B cell (primary cell): ENCODE data around the gene LYST. TPM values are rescaled to one million over a fixed set of nuclear protein-coding genes. Genes with fewer than 3 reads are reported as not detected.
A peak's percentile ranks its signal among the peaks of the same experiment; 100 is the strongest.

Source experiments
- ATAC-seq: fragments of 200-7000 bp; cut with Tn5 transposase; one replicate; pipeline ENCODE4 v1.10.0; 2021; ENCODE audit warnings: low read depth, mild to moderate bottlenecking, moderate number of reproducible peaks, moderate library complexity
- CTCF ChIA-PET: fragments of 350-600 bp; sonication (Branson Sonifier 250); formaldehyde crosslinking; loops from one replicate; lab custom pipeline; 2021; ENCODE audit warnings: antibody characterized with exemption, inconsistent platforms; lab: Charles Lee
- POLR2A ChIA-PET: fragments of 350-600 bp; sonication (Branson Sonifier 250); formaldehyde crosslinking; loops from one replicate; lab custom pipeline; 2021; ENCODE audit warnings: antibody characterized with exemption; lab: Charles Lee
- DNase-seq: peaks from one replicate; pipeline ENCODE4 v3.0.0; 2013
- H2AFZ ChIP-seq: 2 replicates; pipeline ENCODE4 v1.6.1; 2012; ENCODE audit warnings: mild to moderate bottlenecking, low read depth, low read length; ENCODE audit not compliant: insufficient read depth, poor library complexity, severe bottlenecking
- H3K27ac ChIP-seq, 2 donors: 1 replicate in 1 of 2; 2 replicates in 1 of 2; pipeline ENCODE4 v1.5.1; 2012 to 2013; ENCODE audit warnings: low read length in 2 of 2, mild to moderate bottlenecking in 2 of 2, moderate library complexity in 1 of 2
- H3K27me3 ChIP-seq, 4 experiments: fragments of 200-600 bp in 1 of 4; sonication (generic) in 1 of 4; replicated peaks in 1 of 4; 1 replicate in 2 of 4; 2 replicates in 2 of 4; pipeline versions ENCODE4 v1.6.1 to v1.7.0; 2013 to 2016; ENCODE audit warnings: low read length in 3 of 4, mild to moderate bottlenecking in 2 of 4, mixed read lengths in 1 of 4, moderate library complexity in 1 of 4; ENCODE audit not compliant: insufficient read depth in 4 of 4, control insufficient read depth in 3 of 4; ENCODE audit errors: control extremely low read depth in 1 of 4
- H3K36me3 ChIP-seq, 2 experiments: replicated peaks in 1 of 2; 1 replicate in 1 of 2; 2 replicates in 1 of 2; pipeline versions ENCODE4 v1.6.1 to v1.7.1; 2013; ENCODE audit warnings: low read length in 1 of 2; ENCODE audit not compliant: insufficient read depth in 2 of 2, control insufficient read depth in 1 of 2; ENCODE audit errors: control extremely low read depth in 1 of 2, extremely low read depth in 1 of 2
- H3K4me1 ChIP-seq, 2 donors: fragments of 200-600 bp in 1 of 2; sonication (generic) in 1 of 2; 1 replicate in 1 of 2; 2 replicates in 1 of 2; pipeline versions ENCODE4 v1.5.1 to v1.6.1; 2013 to 2017; ENCODE audit warnings: low read length in 2 of 2; ENCODE audit not compliant: control insufficient read depth in 2 of 2, insufficient read depth in 2 of 2
- H3K4me2 ChIP-seq: replicated peaks from 2 replicates; pipeline ENCODE3; 2012; ENCODE audit warnings: mild to moderate bottlenecking, low read depth, low read length; ENCODE audit not compliant: poor library complexity, severe bottlenecking
- H3K4me3 ChIP-seq, 5 experiments: fragments of 200-600 bp in 1 of 5; sonication (generic) in 1 of 5; 1 replicate in 3 of 5; 2 replicates in 2 of 5; pipeline versions ENCODE4 v1.5.1 to v1.7.0; 2011 to 2016; ENCODE audit warnings: low read length in 4 of 5, mild to moderate bottlenecking in 4 of 5, low read depth in 2 of 5, control low read depth in 1 of 5, moderate library complexity in 1 of 5; ENCODE audit not compliant: insufficient read depth in 1 of 5; ENCODE audit errors: control extremely low read depth in 1 of 5, extremely low read depth in 1 of 5
- H3K79me2 ChIP-seq: fragments of 200-600 bp; sonication (generic); one replicate; pipeline ENCODE4 v1.6.0; 2016; ENCODE audit warnings: low read length; ENCODE audit not compliant: control insufficient read depth, insufficient read depth
- H3K9ac ChIP-seq: fragments of 200-600 bp; sonication (generic); 2 replicates; pipeline ENCODE4 v1.6.1; 2017; ENCODE audit warnings: mild to moderate bottlenecking, low read length, moderate library complexity
- H3K9me3 ChIP-seq, 3 donors: one replicate each; pipeline versions ENCODE4 v1.6.1 to v1.7.1; 2013; ENCODE audit warnings: low read length in 2 of 3; ENCODE audit not compliant: control insufficient read depth in 2 of 3, insufficient read depth in 1 of 3; ENCODE audit errors: control extremely low read depth in 1 of 3
- H4K20me1 ChIP-seq: 2 replicates; pipeline ENCODE4 v1.6.0; 2012; ENCODE audit warnings: mild to moderate bottlenecking, low read length; ENCODE audit not compliant: insufficient read depth, control insufficient read depth, poor library complexity, severe bottlenecking
- H3K27ac Mint-ChIP-seq: one replicate; pipeline ENCODE4 v1.8.0; 2021; ENCODE audit warnings: mixed read lengths
- H3K27me3 Mint-ChIP-seq: one replicate; pipeline ENCODE4 v1.8.0; 2021; ENCODE audit warnings: mixed read lengths
- H3K4me1 Mint-ChIP-seq: one replicate; pipeline ENCODE4 v1.8.0; 2021; ENCODE audit warnings: mixed read lengths
- H3K4me3 Mint-ChIP-seq: one replicate; pipeline ENCODE4 v1.8.0; 2021; ENCODE audit warnings: mixed read lengths
- H3K9me3 Mint-ChIP-seq: one replicate; pipeline ENCODE4 v1.8.0; 2022; ENCODE audit warnings: mixed read lengths; ENCODE audit not compliant: insufficient read depth
- CTCF ChIP-seq: fragments of 200-600 bp; IDR thresholded peaks from one replicate; pipeline ENCODE4 v1.8.0; 2022; ENCODE audit warnings: antibody characterized with exemption, mild to moderate bottlenecking
- EZH2 ChIP-seq: IDR thresholded peaks from 2 replicates; pipeline ENCODE4 v1.6.1; 2012; ENCODE audit warnings: borderline replicate concordance, low read depth, mild to moderate bottlenecking, moderate library complexity, low read length; ENCODE audit not compliant: insufficient read depth, poor library complexity, severe bottlenecking
- WGBS: methylation state at CpG from one replicate; pipeline ENCODE4 v1.1.5; 2013; ENCODE audit warnings: missing lambda C conversion rate; ENCODE audit not compliant: insufficient coverage; 5-methylcytosine and 5-hydroxymethylcytosine counted together
- intact Hi-C: fragments of 100-400 bp; cut with micrococcal nuclease; formaldehyde crosslinking; loops from one replicate; pipeline ENCODE4 v1.10.0; 2022
- polyA plus RNA-seq: library from polyadenylated mRNA; depleted of rRNA; stranded (reverse); fragments of >200 nt; gene quantifications from 2 replicates; pipeline ENCODE4 v1.2.3, GENCODE V29; 2012
- total RNA-seq, 2 donors: library from RNA; stranded (reverse); fragments of 120-200 nt in 1 of 2; gene quantifications; 1 replicate in 1 of 2; 2 replicates in 1 of 2; pipeline versions ENCODE4 v1.2.3 to v1.2.4, GENCODE V29; 2013 to 2022

The LYST gene
- total and polyA plus RNA-seq, 2 donors (not counting 1 experiment from before 2014, with no cell fraction given), result 50.4 to 120 TPM

DNA sequence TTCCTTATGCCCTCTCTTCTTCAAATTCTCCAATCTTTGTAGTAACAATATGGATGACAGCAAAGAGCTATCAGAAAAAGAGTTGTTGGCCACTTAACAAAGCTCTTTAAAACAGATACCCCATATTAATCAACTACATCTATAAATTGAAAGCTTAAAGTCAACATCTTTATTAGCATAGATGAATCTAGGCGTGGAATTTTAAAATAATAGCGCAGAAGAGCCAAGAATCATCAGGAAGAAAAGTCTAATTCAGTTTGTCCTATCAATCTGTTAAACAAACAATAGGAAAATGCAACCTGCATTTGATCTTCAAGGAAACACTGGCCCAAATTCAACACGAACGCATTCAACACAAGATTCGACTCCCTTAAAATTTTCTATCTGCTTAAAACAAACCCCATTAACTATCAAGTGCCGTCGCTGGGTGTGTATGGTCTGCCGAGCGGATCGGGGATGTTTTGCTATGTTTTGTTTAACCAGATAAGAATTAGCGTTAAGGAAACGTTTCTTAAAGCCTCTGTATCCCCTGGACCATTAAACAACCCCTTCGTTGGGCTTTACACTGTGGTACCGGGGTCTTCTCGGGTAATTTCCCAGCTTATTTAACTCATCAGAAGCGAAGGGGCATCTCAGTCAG, 1.0 kb downstream of the LYST start:
- POLR2A ChIA-PET, result interaction anchor here (0.6 to 2.5 kb wide), 5 partner anchors 24 to 107 kb away, joined by 3 to 11 read pairs (median 3); no protein-coding TSS in a partner anchor
- no peaks in the 10 kb centered on the region for H3K27me3 Mint-ChIP-seq
- ATAC-seq (peak; percentile 0), DNase-seq (no peak)
- CTCF ChIA-PET, result interaction anchor here (0.8 to 7.8 kb wide), 18 partner anchors 9 to 109 kb away, joined by 3 to 85 read pairs (median 5); no protein-coding TSS in a partner anchor
- H3K27ac ChIP-seq, result peak overlapping the region; percentile 92 to 99
- peak overlapping the region; percentile 62 to 97 (median 93) for H3K4me3 ChIP-seq
- peak; percentile 21 for TF ChIP-seq CTCF
- TF ChIP-seq EZH2, result no peak
- peak overlapping the region; percentile 91 for H3K4me3 Mint-ChIP-seq
- 0% methylated on average over 4 of the region's 16 CpGs for WGBS
- H4K20me1 ChIP-seq, result peaks cover 8% of the 10 kb centered on the region
- H3K4me1 ChIP-seq, result peaks cover 40 to 44% of the 10 kb centered on the region in 2 donors
- peaks cover 56% of the 10 kb centered on the region for H3K4me1 Mint-ChIP-seq
- peak overlapping the region; percentile 38 for H2AFZ ChIP-seq
- no peaks in the 10 kb centered on the region for H3K9me3 Mint-ChIP-seq
- peak overlapping the region; percentile 87 for H3K4me2 ChIP-seq
- H3K79me2 ChIP-seq, result peaks cover 60% of the 10 kb centered on the region
- H3K9ac ChIP-seq, result peak overlapping the region; percentile 100
- no peaks in the 10 kb centered on the region for H3K9me3 ChIP-seq
- H3K27me3 ChIP-seq, result no peaks in the 10 kb centered on the region
- peaks cover 0 to 2% of the 10 kb centered on the region in 2 experiments for H3K36me3 ChIP-seq
- intact Hi-C loops, result loop anchor here (1.0 to 5.0 kb wide), 11 partner anchors 23 to 932 kb away; partner anchors contain the start of genes ARID4B, B3GALNT2, ERO1B and GGPS1
- peak overlapping the region; percentile 94 for H3K27ac Mint-ChIP-seq
